HAP-1 (cell line): ENCODE results near the gene FNIP1.
"Not testable (repeated sequence)": the region's sequence is repeated elsewhere in the genome, so short reads cannot be mapped to it uniquely, and the experiment has no call there.

Experiments
- DNase-seq, 2 experiments: peaks; one replicate each; pipeline ENCODE4 v3.0.0-alpha.2; 2016 to 2020; ENCODE audit warnings: low spot score in 2 of 2
- H3K27me3 ChIP-seq: fragments of 250-450 bp; sonication (Bioruptor Pico); 2 replicates; pipeline ENCODE4 v1.5.1; 2020; ENCODE audit warnings: low read depth, mild to moderate bottlenecking, moderate library complexity
- H3K36me3 ChIP-seq: fragments of 250-450 bp; sonication (Bioruptor Pico); replicated peaks from 2 replicates; pipeline ENCODE4 v1.5.1; 2020; ENCODE audit warnings: mild to moderate bottlenecking
- H3K4me1 ChIP-seq: fragments of 250-450 bp; sonication (Bioruptor Pico); 2 replicates; pipeline ENCODE4 v1.5.1; 2020; ENCODE audit warnings: mild to moderate bottlenecking
- H3K4me3 ChIP-seq: fragments of 250-450 bp; sonication (Bioruptor Pico); 2 replicates; pipeline ENCODE4 v1.5.1; 2020; ENCODE audit warnings: mild to moderate bottlenecking, moderate library complexity
- H3K9me3 ChIP-seq: fragments of 250-450 bp; sonication (Bioruptor Pico); 2 replicates; pipeline ENCODE4 v1.5.1; 2020; ENCODE audit warnings: mild to moderate bottlenecking, moderate library complexity
- in situ Hi-C: fragments of 300-500 bp; cut with MboI; formaldehyde crosslinking; loops from 3 replicates; pipeline ENCODE4 v1.14.3; 2020; ENCODE audit warnings: low sequenced_read_pairs, inconsistent platforms, mixed read lengths

Gene FNIP1

GRCh38 chr5:131796793-131797693 lies at the start of gene FNIP1:
Gene FNIP1, minus strand, starts transcription at chr5:131797017. Its CDS starts 96 bp downstream, at chr5:131796921.
- Histone ChIP-seq H3K36me3 (no peaks in the 10 kb centered on the region), H3K9me3 (no peaks in the 10 kb centered on the region), H3K4me1 (peaks cover 6% of the 10 kb centered on the region), H3K4me3 (peak within 1 kb of the TSS; percentile 98), H3K27me3 (no peaks in the 10 kb centered on the region)
- in situ Hi-C loops, result no loop called here
- DNase-seq, result peak; percentile 96 to 100

DNA sequence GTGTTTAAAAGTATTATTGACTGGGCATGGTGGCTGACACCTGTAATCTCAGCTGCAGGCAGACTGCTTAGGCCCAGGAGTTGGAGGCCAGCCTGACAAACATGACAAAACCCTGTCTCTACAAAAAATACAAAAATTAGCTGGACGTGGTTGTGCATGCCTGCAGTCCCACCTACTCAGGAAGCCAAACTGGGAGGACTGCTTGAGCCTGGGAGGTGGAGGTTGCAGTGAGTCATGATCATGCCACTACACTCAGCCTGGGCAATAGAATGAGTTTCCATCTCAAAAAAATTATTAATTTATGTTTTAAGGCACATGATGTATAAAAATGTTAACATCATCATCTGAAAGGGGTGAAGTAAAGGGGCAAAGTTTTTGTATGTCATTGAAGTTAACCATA lies 49.7 kb upstream of the FNIP1 start:
- in situ Hi-C loops, result no loop called here
- no peak overlapping the region for H3K4me3 ChIP-seq
- H3K27me3 ChIP-seq, result no peaks in the 10 kb centered on the region
- H3K4me1 ChIP-seq, result no peaks in the 10 kb centered on the region; the same call in 1 of the 2 replicates
- no peaks in the 10 kb centered on the region for H3K36me3 ChIP-seq
- H3K9me3 ChIP-seq, result no peaks in the 10 kb centered on the region
- DNase-seq, result no peak

DNA sequence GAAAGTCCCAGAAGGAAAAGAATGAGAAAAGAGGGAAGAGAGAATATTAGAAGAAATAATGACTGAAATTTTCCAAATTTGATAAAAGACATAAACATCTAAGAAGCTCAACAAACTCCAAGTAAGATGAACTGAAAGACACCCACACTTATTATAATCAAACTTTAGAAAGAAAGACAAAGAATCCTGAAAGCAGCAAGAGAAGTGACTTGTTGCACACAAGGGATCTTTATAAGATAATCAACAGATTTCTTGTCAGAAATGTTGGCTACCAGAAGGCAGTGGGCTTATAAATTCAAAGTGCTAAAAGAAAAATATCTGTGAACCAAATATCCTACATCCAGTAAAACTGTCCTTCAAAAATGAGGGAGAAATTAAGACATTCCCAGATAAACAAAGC lies 49.0 kb upstream of the FNIP1 start:
- in situ Hi-C loops, result no loop called here
- no peak for DNase-seq
- no peaks in the 10 kb centered on the region for H3K27me3 ChIP-seq
- no peaks in the 10 kb centered on the region; the same call in 1 of the 2 replicates for H3K4me1 ChIP-seq
- H3K36me3 ChIP-seq, result no peaks in the 10 kb centered on the region
- H3K4me3 ChIP-seq, result no peak overlapping the region
- no peaks in the 10 kb centered on the region for H3K9me3 ChIP-seq

DNA sequence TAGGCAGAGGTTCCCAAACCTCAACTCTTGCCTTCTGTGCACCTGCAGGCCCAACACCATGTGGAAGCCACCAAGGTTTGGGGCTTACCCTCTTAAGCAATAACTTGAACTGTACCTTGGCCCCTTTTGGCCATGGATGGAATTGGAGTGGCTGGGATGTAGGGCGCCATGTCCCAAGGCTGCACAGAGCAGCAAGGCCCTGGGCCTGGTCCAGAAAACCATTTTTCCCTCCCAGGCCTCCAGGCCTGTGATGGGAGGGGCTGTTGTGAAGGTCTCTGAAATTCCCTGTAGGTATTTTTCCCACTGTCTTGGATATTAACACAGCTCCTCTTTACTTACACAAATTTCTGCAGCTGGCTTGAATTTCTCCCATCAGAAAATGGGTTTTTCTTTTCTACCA lies 46.2 kb upstream of the FNIP1 start:
- H3K4me3 ChIP-seq, in situ Hi-C loops, H3K36me3 ChIP-seq, H3K9me3 ChIP-seq, H3K4me1 ChIP-seq, DNase-seq, H3K27me3 ChIP-seq: not testable (repeated sequence)

GRCh38 chr5:131832702-131833101 lies 35.9 kb upstream of the FNIP1 start:
- in situ Hi-C loops, H3K4me1 ChIP-seq, H3K36me3 ChIP-seq: not testable (repeated sequence)

GRCh38 chr5:131825404-131826013 lies 28.7 kb upstream of the FNIP1 start:
- no peaks in the 10 kb centered on the region for H3K9me3 ChIP-seq
- no peaks in the 10 kb centered on the region for H3K36me3 ChIP-seq
- no peak for DNase-seq
- H3K27me3 ChIP-seq, result no peaks in the 10 kb centered on the region
- H3K4me3 ChIP-seq, result no peak overlapping the region
- H3K4me1 ChIP-seq, result no peaks in the 10 kb centered on the region
- in situ Hi-C loops, result no loop called here

More at GRCh38 chr5:131832702-131833101, 35.9 kb upstream of the FNIP1 start:
- not testable (repeated sequence) for H3K27me3 ChIP-seq, H3K4me3 ChIP-seq, DNase-seq, H3K9me3 ChIP-seq

DNA sequence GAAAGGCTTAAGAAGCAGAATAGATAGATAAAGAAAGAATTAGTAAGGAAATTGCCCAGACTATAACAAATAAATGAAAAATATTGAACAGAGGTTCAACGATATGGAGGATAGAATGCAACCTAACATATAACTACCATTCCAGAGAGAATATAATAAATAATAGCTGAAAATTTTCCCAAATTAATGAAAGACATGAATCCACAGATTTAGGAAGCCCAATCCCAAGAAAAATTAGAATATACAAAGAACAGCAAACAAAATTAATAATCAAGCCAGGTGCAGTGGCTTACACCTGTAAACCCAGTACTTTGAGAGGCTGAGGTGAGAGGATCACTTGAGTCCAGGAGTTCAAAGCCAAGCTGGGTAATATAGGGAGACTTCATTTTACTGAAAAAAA lies 27.8 kb upstream of the FNIP1 start:
- DNase-seq, result no peak
- in situ Hi-C loops, result no loop called here
- Histone ChIP-seq H3K27me3 (no peaks in the 10 kb centered on the region), H3K4me3 (no peak overlapping the region), H3K9me3 (no peaks in the 10 kb centered on the region), H3K4me1 (no peaks in the 10 kb centered on the region), H3K36me3 (no peaks in the 10 kb centered on the region)

DNA sequence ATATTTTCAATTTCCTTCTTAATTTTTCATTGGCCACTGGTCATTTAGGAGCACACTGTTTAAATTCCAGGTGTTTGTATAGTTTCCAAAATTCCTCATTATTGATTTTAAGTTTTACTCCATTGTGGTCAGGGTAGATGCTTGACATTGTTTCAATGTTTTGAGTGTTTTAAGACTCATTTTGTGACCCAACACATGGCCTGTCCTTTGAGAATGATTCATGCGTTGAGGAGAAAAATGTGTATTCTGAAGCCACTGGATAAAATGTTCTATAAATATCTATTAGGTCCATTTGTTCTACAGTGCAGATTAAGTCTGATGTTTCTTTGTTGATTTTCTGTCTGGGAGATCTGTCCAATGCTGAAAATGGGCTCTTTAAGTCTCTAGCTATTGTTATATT lies 24.4 kb upstream of the FNIP1 start:
- in situ Hi-C loops, result no loop called here
- Histone ChIP-seq H3K4me3 (no peak overlapping the region), H3K9me3 (no peaks in the 10 kb centered on the region), H3K27me3 (no peaks in the 10 kb centered on the region), H3K4me1 (no peaks in the 10 kb centered on the region), H3K36me3 (no peaks in the 10 kb centered on the region)
- no peak for DNase-seq

DNA sequence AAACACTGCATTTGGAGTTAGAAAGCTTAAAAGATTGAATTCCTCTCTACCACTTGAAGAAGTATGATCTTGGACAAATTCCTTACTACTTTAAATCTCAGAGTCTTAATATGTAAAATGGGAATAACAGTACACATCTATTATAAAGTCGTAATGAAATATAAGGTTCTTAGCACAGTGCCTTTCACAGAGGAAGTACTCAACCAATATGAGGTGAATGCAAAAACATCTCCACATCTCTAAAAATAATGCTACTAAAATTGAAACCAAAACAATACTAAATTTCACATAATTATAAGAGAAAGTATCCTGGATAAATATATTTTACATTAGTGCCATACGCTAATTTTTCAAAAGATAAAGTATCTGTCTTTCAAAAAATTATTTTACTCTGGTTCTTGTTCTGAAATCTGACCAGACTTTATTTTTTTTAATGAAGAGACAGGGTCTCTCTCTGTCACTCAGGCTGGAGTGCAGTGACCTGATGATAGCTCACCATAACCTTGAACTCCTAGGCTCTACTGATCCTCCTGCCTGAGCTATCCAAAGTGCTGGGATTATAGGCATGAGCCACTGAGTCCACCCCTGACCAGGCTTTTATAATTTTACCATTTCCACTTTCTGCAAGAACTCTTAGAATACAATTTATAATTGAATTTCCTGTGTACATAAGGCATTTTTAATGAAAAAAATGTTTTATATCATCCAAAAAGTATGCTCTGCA lies 21.3 kb upstream of the FNIP1 start:
- peaks cover 2% of the 10 kb centered on the region for H3K4me1 ChIP-seq
- H3K4me3 ChIP-seq, result no peak overlapping the region
- H3K36me3 ChIP-seq, result no peaks in the 10 kb centered on the region
- DNase-seq, result no peak
- in situ Hi-C loops, result no loop called here
- no peaks in the 10 kb centered on the region for H3K27me3 ChIP-seq
- H3K9me3 ChIP-seq, result no peaks in the 10 kb centered on the region

DNA sequence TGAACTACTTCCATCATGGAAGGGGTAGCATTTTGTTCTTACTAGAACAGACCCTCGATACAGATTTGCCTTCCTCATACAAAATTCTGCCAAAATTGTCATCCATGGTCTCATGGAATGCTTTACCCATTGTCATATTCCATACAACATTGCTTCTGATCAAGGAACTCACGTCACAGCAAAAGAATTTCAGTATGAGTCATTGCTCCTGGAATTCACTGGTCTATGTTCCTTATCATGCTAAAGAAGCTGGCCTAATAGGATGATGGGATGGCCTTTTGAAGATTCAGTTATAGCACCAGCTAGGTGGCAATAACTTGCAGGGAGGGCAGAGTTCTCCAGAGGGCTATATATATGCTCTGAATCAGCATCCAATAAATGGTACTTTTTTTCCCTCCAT lies 18.2 kb upstream of the FNIP1 start:
- DNase-seq, result peak in 1 of 2 experiments; percentile 40
- no peaks in the 10 kb centered on the region for H3K36me3 ChIP-seq
- in situ Hi-C loops, result no loop called here

GRCh38 chr5:131812371-131813160 lies 15.7 kb upstream of the FNIP1 start:
- H3K9me3 ChIP-seq, result no peaks in the 10 kb centered on the region
- DNase-seq, result no peak
- in situ Hi-C loops, result no loop called here
- H3K36me3 ChIP-seq, result no peaks in the 10 kb centered on the region
- no peak overlapping the region for H3K4me3 ChIP-seq
- no peaks in the 10 kb centered on the region for H3K27me3 ChIP-seq
- peaks cover 2% of the 10 kb centered on the region for H3K4me1 ChIP-seq

More for the DNA sequence above, 18.2 kb upstream of the FNIP1 start:
- H3K9me3 ChIP-seq, result no peaks in the 10 kb centered on the region
- no peaks in the 10 kb centered on the region for H3K27me3 ChIP-seq
- peaks cover 2% of the 10 kb centered on the region for H3K4me1 ChIP-seq
- no peak overlapping the region for H3K4me3 ChIP-seq

DNA sequence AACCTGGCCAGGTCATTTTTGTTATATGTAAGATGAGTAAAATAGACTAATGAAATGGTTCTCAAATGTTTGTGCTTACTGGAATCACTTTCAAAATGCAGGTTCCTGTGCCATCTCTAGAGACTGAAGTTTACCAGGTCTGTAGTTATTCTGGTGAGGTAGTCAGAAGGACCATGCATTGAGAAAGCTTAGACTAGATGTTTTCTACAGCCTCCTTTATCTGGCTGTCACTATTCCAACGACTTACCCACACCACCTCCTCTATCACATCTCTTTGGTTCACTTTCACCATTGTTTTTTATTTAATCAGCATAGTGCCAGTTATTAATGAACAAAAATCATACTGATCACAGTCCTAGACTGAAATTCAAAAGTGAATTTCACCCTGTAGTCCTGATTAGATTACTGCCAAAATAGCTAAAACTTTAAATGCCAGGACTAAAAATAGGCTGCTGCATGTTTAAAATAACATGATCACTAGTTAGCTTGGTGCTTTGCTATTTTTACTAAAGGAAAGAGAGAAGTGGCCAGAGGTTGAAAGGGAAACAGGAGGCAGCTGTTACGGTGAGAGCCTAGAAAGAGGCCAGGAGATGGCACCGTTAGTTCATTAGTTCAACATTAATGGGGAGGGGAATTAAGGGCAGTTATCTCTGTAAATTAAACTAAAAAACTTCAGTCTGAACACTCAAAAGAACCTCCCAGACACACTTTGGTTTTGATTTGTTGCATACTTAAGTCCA lies 13.9 kb upstream of the FNIP1 start:
- Histone ChIP-seq H3K27me3 (no peaks in the 10 kb centered on the region), H3K9me3 (no peaks in the 10 kb centered on the region), H3K36me3 (no peaks in the 10 kb centered on the region), H3K4me1 (peaks cover 2% of the 10 kb centered on the region), H3K4me3 (no peak overlapping the region)
- in situ Hi-C loops, result no loop called here
- DNase-seq, result no peak
